IMR-90 (cell line): ENCODE measurements around the gene DBP. TPM values are rescaled to one million over a fixed set of nuclear protein-coding genes. Genes with fewer than 3 reads are reported as not detected.
A peak's percentile ranks its signal among the peaks of the same experiment; 100 is the strongest.
"Not testable (repeated sequence)": the region's sequence is repeated elsewhere in the genome, so short reads cannot be mapped to it uniquely, and the experiment has no call there.

Experiments
- ATAC-seq: fragments of 200-7000 bp; cut with Tn5 transposase; 2 replicates; pipeline ENCODE4 v1.9.1; 2020; ENCODE audit warnings: low read depth, mild to moderate bottlenecking, moderate library complexity
- Bru-seq: library from RNA; stranded (reverse); fragments of 400-500 nt; gene quantifications from one replicate; lab custom pipeline; 2021; lab: Mats Ljungman, UMichigan
- BruChase-seq, 2 experiments: library from RNA; stranded (reverse); fragments of 400-500 nt; gene quantifications; one replicate each; lab custom pipeline; 2021; lab: Mats Ljungman, UMichigan
- BruUV-seq: library from RNA; stranded (reverse); fragments of 400-500 nt; replicated peaks from 2 replicates; lab custom pipeline; 2021; lab: Mats Ljungman, UMichigan
- CTCF ChIA-PET: fragments of 300-600 bp; formaldehyde crosslinking; extraction: SDS; loops from one replicate; lab custom pipeline; 2021; ENCODE audit warnings: antibody characterized with exemption; lab: Yijun Ruan, JAX
- POLR2A ChIA-PET: fragments of 300-600 bp; sonication (Branson Sonifier 250); formaldehyde crosslinking; loops from one replicate; lab custom pipeline; 2022; ENCODE audit warnings: antibody characterized with exemption; ENCODE audit not compliant: unreplicated experiment; lab: Charles Lee
- DNase-seq: peaks from one replicate; pipeline ENCODE4 v3.0.0; 2013
- H2AFZ ChIP-seq: replicated peaks from 2 replicates; pipeline ENCODE3; 2013; ENCODE audit warnings: low read length, mild to moderate bottlenecking; ENCODE audit not compliant: poor library complexity
- H2AK5ac ChIP-seq: 2 replicates; pipeline ENCODE4 v1.6.1; 2013; ENCODE audit warnings: low read depth, low read length, inconsistent platforms
- H2AK9ac ChIP-seq: replicated peaks from 2 replicates; pipeline ENCODE3; 2013; ENCODE audit warnings: mild to moderate bottlenecking, low read depth, low read length, moderate library complexity; ENCODE audit not compliant: poor library complexity
- H2BK120ac ChIP-seq: 2 replicates; pipeline ENCODE4 v1.6.1; 2013; ENCODE audit warnings: low read depth, low read length, inconsistent platforms
- H2BK15ac ChIP-seq: 3 replicates; pipeline ENCODE4 v1.6.1; 2013; ENCODE audit warnings: low read depth, low read length, inconsistent platforms
- H2BK20ac ChIP-seq: 2 replicates; pipeline ENCODE4 v1.6.1; 2013; ENCODE audit warnings: low read depth, mild to moderate bottlenecking, inconsistent platforms, low read length, moderate library complexity
- H2BK5ac ChIP-seq: 2 replicates; pipeline ENCODE4 v1.6.1; 2013; ENCODE audit warnings: mild to moderate bottlenecking, low read depth, low read length, inconsistent platforms; ENCODE audit not compliant: poor library complexity, severe bottlenecking
- H3K14ac ChIP-seq: replicated peaks from 2 replicates; pipeline ENCODE4 v1.6.1; 2013; ENCODE audit warnings: low read depth, low read length, inconsistent platforms
- H3K18ac ChIP-seq: 2 replicates; pipeline ENCODE4 v1.6.1; 2013; ENCODE audit warnings: low read depth, low read length, control low read depth
- H3K23ac ChIP-seq: 2 replicates; pipeline ENCODE4 v1.6.1; 2013; ENCODE audit warnings: low read depth, low read length, inconsistent platforms
- H3K27ac ChIP-seq: 2 replicates; pipeline ENCODE4 v1.5.1; 2013; ENCODE audit warnings: mild to moderate bottlenecking, control low read depth, low read length; ENCODE audit not compliant: insufficient read depth
- H3K27me3 ChIP-seq: 2 replicates; pipeline ENCODE4 v1.6.1; 2013; ENCODE audit warnings: low read length; ENCODE audit not compliant: control insufficient read depth, insufficient read depth
- H3K36me3 ChIP-seq: 2 replicates; pipeline ENCODE4 v1.6.1; 2013; ENCODE audit warnings: low read length, mixed read lengths; ENCODE audit not compliant: control insufficient read depth, insufficient read depth
- H3K4ac ChIP-seq: 2 replicates; pipeline ENCODE4 v1.6.1; 2013; ENCODE audit warnings: low read depth, low read length, inconsistent platforms
- H3K4me1 ChIP-seq: 2 replicates; pipeline ENCODE4 v1.6.1; 2013; ENCODE audit warnings: low read length, mixed read lengths; ENCODE audit not compliant: control insufficient read depth, insufficient read depth
- H3K4me2 ChIP-seq: 2 replicates; pipeline ENCODE4 v1.6.1; 2013; ENCODE audit warnings: low read depth, mild to moderate bottlenecking, control low read depth, low read length, moderate library complexity
- H3K4me3 ChIP-seq: 2 replicates; pipeline ENCODE4 v1.5.1; 2013; ENCODE audit warnings: low read depth, mild to moderate bottlenecking, control low read depth, low read length, moderate library complexity; ENCODE audit not compliant: insufficient read depth
- H3K56ac ChIP-seq: 2 replicates; pipeline ENCODE4 v1.6.1; 2013; ENCODE audit warnings: low read length, inconsistent platforms; ENCODE audit not compliant: insufficient read depth; ENCODE audit errors: extremely low read depth
- H3K79me1 ChIP-seq, 2 experiments: 2 replicates each; pipeline ENCODE4 v1.6.1; 2013; ENCODE audit warnings: low read length in 2 of 2, inconsistent platforms in 1 of 2, low read depth in 1 of 2
- H3K9ac ChIP-seq: 2 replicates; pipeline ENCODE4 v1.6.1; 2013; ENCODE audit warnings: low read depth, low read length, control low read depth
- H3K9me1 ChIP-seq: 2 replicates; pipeline ENCODE4 v1.6.1; 2013; ENCODE audit warnings: low read length, inconsistent platforms; ENCODE audit not compliant: insufficient read depth
- H3K9me3 ChIP-seq: 2 replicates; pipeline ENCODE4 v1.6.1; 2013; ENCODE audit warnings: low read length; ENCODE audit not compliant: control insufficient read depth, insufficient read depth
- H4K20me1 ChIP-seq: 2 replicates; pipeline ENCODE4 v1.6.1; 2013; ENCODE audit warnings: low read length, inconsistent platforms; ENCODE audit not compliant: insufficient read depth
- H4K5ac ChIP-seq: 2 replicates; pipeline ENCODE4 v1.6.1; 2013; ENCODE audit warnings: mild to moderate bottlenecking, low read depth, low read length, control low read depth
- H4K8ac ChIP-seq, 2 experiments: 2 replicates each; pipeline ENCODE4 v1.6.1; 2013; ENCODE audit warnings: low read depth in 2 of 2, low read length in 2 of 2, control low read depth in 1 of 2, inconsistent platforms in 1 of 2
- H4K91ac ChIP-seq: 2 replicates; pipeline ENCODE4 v1.6.1; 2013; ENCODE audit warnings: low read depth, low read length, inconsistent platforms; ENCODE audit not compliant: insufficient read depth
- CEBPB ChIP-seq: IDR thresholded peaks from 2 replicates; pipeline ENCODE4 v1.6.1; 2012; ENCODE audit warnings: low read depth, low read length, improper control_type of control experiment
- FOS ChIP-seq: fragments of 150-350 bp; IDR thresholded peaks from 2 replicates; pipeline ENCODE4 v1.6.1; 2016; ENCODE audit warnings: low read depth, low read length
- MXI1 ChIP-seq: IDR thresholded peaks from 2 replicates; pipeline ENCODE4 v1.6.1; 2012; ENCODE audit warnings: low read depth, mild to moderate bottlenecking, low read length, moderate library complexity, borderline replicate concordance
- WGBS, 2 experiments: methylation state at CpG; one replicate each; pipeline versions ENCODE4 v1.1.5 to v1.1.7; 2013; ENCODE audit warnings: missing lambda C conversion rate in 2 of 2; ENCODE audit not compliant: insufficient read length in 1 of 2; ENCODE audit errors: extremely low coverage in 2 of 2; 5-methylcytosine and 5-hydroxymethylcytosine counted together
- dilution Hi-C: fragments of 300-500 bp; cut with HindIII; formaldehyde crosslinking; loops from one replicate; pipeline ENCODE4 v1.14.3; 2018; ENCODE audit warnings: low sequenced_read_pairs; ENCODE audit not compliant: unreplicated experiment
- in situ Hi-C: fragments of 300-500 bp; cut with MboI; formaldehyde crosslinking; loops from 3 replicates; pipeline ENCODE4 v1.14.3; 2019; ENCODE audit warnings: low sequenced_read_pairs, inconsistent platforms, mixed read lengths
- intact Hi-C: fragments of 100-400 bp; cut with micrococcal nuclease; formaldehyde crosslinking; loops from 2 replicates; pipeline ENCODE4 v1.10.0; 2022
- long read RNA-seq: library from polyadenylated mRNA; unstranded; transcript quantifications from one replicate; pipeline ENCODE4 v2.0.0, GENCODE V29; 2021; ENCODE audit not compliant: unreplicated experiment
- polyA plus RNA-seq, 3 experiments: library from polyadenylated mRNA; depleted of rRNA; stranded (reverse); fragments of >200 nt; gene quantifications; 2 replicates each; pipeline ENCODE4 v1.2.3, GENCODE V29; 2012; ENCODE audit warnings: low replicate concordance in 1 of 3
- total RNA-seq: library from RNA; depleted of rRNA; stranded (reverse); fragments of >200 nt; gene quantifications from 2 replicates; pipeline ENCODE4 v1.2.3, GENCODE V29; 2012; rRNA removed

DBP gene
- 2.5 and 3.6 TPM in 2 replicates for total RNA-seq
- 3.0 and 3.6 TPM in 2 replicates for polyA plus RNA-seq (2012; rRNA removed)
- polyA plus RNA-seq (2012; cell fraction: cytosol; rRNA removed): 2.9 and 6.3 TPM in 2 replicates
- 2.2 and 2.6 TPM in 2 replicates for polyA plus RNA-seq (2012; cell fraction: nucleus; rRNA removed; ENCODE audit: low replicate concordance)
- percentile 26 among the genes with signal in this experiment for Bru-seq, nascent RNA
- BruChase-seq, experiment 1, labeled RNA remaining after a 6-hour chase: percentile 39 among the genes with signal in this experiment
- percentile 28 among the genes with signal in this experiment for BruChase-seq, experiment 2, labeled RNA remaining after a 2-hour chase
- long read RNA-seq, transcript DBP-201 (4 exons, 2,229 nt): major isoform, 6 of 7 reads
- long read RNA-seq, partial matches to known transcripts: 0 of 7 reads
- long read RNA-seq, other reads (novel, unspliced or antisense): 0 of 7 reads

GRCh38 chr19:48636859-48637448 is at the start of gene DBP:
Gene DBP (minus strand): TSS chr19:48637379. CDS start chr19:48636994, 385 bp downstream.
- Histone ChIP-seq H3K4me1 (peaks cover 28% of the 10 kb centered on the region), H3K14ac (peak within 1 kb of the TSS; percentile 65), H2BK20ac (peak within 1 kb of the TSS; percentile 81), H3K9me1 (peaks cover 24% of the 10 kb centered on the region), H2AK9ac (peak within 1 kb of the TSS; percentile 92), H3K9ac (peak within 1 kb of the TSS; percentile 60), H3K27me3 (no peaks in the 10 kb centered on the region), H4K8ac (peak within 1 kb of the TSS; percentile 43 to 93), H3K9me3 (no peaks in the 10 kb centered on the region), H3K23ac (peak within 1 kb of the TSS; percentile 64), H4K91ac (peak within 1 kb of the TSS; percentile 77), H2BK120ac (peak within 1 kb of the TSS; percentile 50), H2BK15ac (peak within 1 kb of the TSS; percentile 77; the same call in 2 of the 3 replicates), H3K18ac (peak within 1 kb of the TSS; percentile 71), H2AK5ac (peak within 1 kb of the TSS; percentile 78), H4K20me1 (peaks cover 4% of the 10 kb centered on the region; the same call in 1 of the 2 replicates), H2AFZ (peak within 1 kb of the TSS; percentile 95), H3K27ac (peak within 1 kb of the TSS; percentile 81), H3K4me2 (peak within 1 kb of the TSS; percentile 91), H2BK5ac (peak within 1 kb of the TSS; percentile 76), H3K4ac (peak within 1 kb of the TSS; percentile 96), H3K79me1 (peaks cover 0 to 18% of the 10 kb centered on the region in 2 experiments; a peak in 3 of 4 replicates), H3K36me3 (no peaks in the 10 kb centered on the region; the same call in 1 of the 2 replicates), H3K4me3 (peak within 1 kb of the TSS; percentile 62), H3K56ac (peak within 1 kb of the TSS; percentile 84; the same call in 1 of the 2 replicates), H4K5ac (peak within 1 kb of the TSS; percentile 72)
- 1% methylated on average over 27 of the region's 40 CpGs; no CpG with 5 or more reads in 1 of the 2 experiments for WGBS, 2 experiments
- no peak for DNase-seq
- ChIA-PET CTCF (no interaction called here), POLR2A (interaction anchor here (0.6 to 0.7 kb wide), 3 partner anchors 18 to 174 kb away, joined by 3 read pairs; partner anchors contain the start of genes BCAT2, RPL18 and SPHK2)
- dilution Hi-C loops (no loop called here), intact Hi-C loops (no loop called here), in situ Hi-C loops (no loop called here)
- ATAC-seq: 0 out of 2 replicates have a peak, but pooled peaks have one; percentile 3
- BruUV-seq: no TSS peak
- TF ChIP-seq MXI1 (no peak), FOS (no peak), CEBPB (peak; percentile 57; the same call in 1 of the 2 replicates)

GRCh38 chr19:48686637-48687036 is 49.5 kb upstream of the DBP start:
- not testable (repeated sequence) for H3K36me3 ChIP-seq

More at GRCh38 chr19:48686637-48687036, 49.5 kb upstream of the DBP start:
- H2BK15ac ChIP-seq, H3K4me1 ChIP-seq, H3K18ac ChIP-seq, H3K56ac ChIP-seq, H4K5ac ChIP-seq, H3K4ac ChIP-seq, BruUV-seq, H3K9ac ChIP-seq, H4K91ac ChIP-seq, H2AK5ac ChIP-seq, in situ Hi-C loops, dilution Hi-C loops, H3K9me3 ChIP-seq, H2AK9ac ChIP-seq, H3K27ac ChIP-seq, H4K20me1 ChIP-seq, POLR2A ChIA-PET, H2AFZ ChIP-seq, H3K79me1 ChIP-seq, H2BK120ac ChIP-seq, H3K9me1 ChIP-seq, ATAC-seq, H4K8ac ChIP-seq, H3K4me3 ChIP-seq, H3K27me3 ChIP-seq, H2BK20ac ChIP-seq, intact Hi-C loops, H2BK5ac ChIP-seq, H3K4me2 ChIP-seq, CTCF ChIA-PET, H3K23ac ChIP-seq, DNase-seq, H3K14ac ChIP-seq: not testable (repeated sequence)
- WGBS, 2 experiments: 100% methylated on average over 1 of the region's 7 CpGs; no CpG with 5 or more reads in 1 of the 2 experiments
